BLaER1 treated with 17β-estradiol and CSF1 and Interleukin-3, amounts not matched to agents 10 nM and 100 nM (cell line): ENCODE data around the gene ATL2.
"Not testable (repeated sequence)": the region's sequence is repeated elsewhere in the genome, so short reads cannot be mapped to it uniquely, and the experiment has no call there.

Source experiments
- H3K27ac ChIP-seq, 11 experiments: shearing (Covaris generic); formaldehyde crosslinking; 2 replicates each; pipeline ENCODE4 v1.8.1; 2022
- H3K27me3 ChIP-seq, 11 experiments: shearing (Covaris generic); formaldehyde crosslinking; 2 replicates each; pipeline ENCODE4 v1.8.1; 2022
- H3K36me3 ChIP-seq, 11 experiments: shearing (Covaris generic); formaldehyde crosslinking; 2 replicates each; pipeline ENCODE4 v1.8.1; 2022
- H3K4me1 ChIP-seq, 10 experiments: shearing (Covaris generic); formaldehyde crosslinking; 2 replicates each; pipeline ENCODE4 v1.8.1; 2022
- H3K4me2 ChIP-seq, 11 experiments: shearing (Covaris generic); formaldehyde crosslinking; 2 replicates each; pipeline ENCODE4 v1.8.1; 2022
- H3K4me3 ChIP-seq, 10 experiments: shearing (Covaris generic); formaldehyde crosslinking; 2 replicates each; pipeline ENCODE4 v1.8.1; 2022
- H3K9ac ChIP-seq, 11 experiments: shearing (Covaris generic); formaldehyde crosslinking; 2 replicates each; pipeline ENCODE4 v1.8.1; 2022
- H3K9me3 ChIP-seq, 11 experiments: shearing (Covaris generic); formaldehyde crosslinking; replicated peaks in 1 of 11; 2 replicates each; pipeline ENCODE4 v1.8.1; 2022
- H4K20me1 ChIP-seq, 11 experiments: shearing (Covaris generic); formaldehyde crosslinking; 2 replicates each; pipeline ENCODE4 v1.8.1; 2022
- Cebpa-rat ChIP-seq, 11 experiments: shearing (Covaris generic); IDR thresholded peaks; 2 replicates each; pipeline ENCODE4 v1.8.1; 2022

ATL2 gene

DNA sequence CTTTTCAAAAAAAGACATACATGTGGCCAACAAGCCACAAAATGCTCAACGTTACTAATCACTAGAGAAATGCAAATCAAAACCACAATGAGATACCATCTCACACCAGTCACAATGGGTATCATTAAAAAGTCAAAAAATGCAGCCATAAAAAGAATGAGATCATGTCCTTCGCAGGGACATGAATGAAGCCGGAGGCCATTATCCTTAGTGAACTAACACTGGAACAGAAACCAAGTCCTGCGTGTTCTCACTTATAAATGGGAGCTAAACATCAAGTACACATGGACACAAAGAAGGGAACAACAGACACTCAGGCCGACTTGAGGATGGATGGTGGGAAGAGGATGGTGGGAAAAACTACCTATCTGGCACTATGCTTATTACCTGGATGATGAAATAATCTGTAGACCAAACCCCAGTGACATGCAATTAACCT is 17.8 kb upstream of the ATL2 start:
- H3K4me1 ChIP-seq = peaks cover 0 to 13% (median 2%) of the 10 kb centered on the region in 10 experiments; a peak in 3 of 20 replicates
- no peak overlapping the region for H3K9ac ChIP-seq
- no peaks in the 10 kb centered on the region for H3K36me3 ChIP-seq
- no peak for TF ChIP-seq Cebpa-rat (IDR thresholded peaks at IDR 0.05)
- H3K4me2 ChIP-seq = peak overlapping the region in 3 of 11 experiments; percentile 0 to 35 (median 17); a peak in 2 of 22 replicates
- peaks cover 5 to 29% (median 17%) of the 10 kb centered on the region in 11 experiments; a peak in 20 of 22 replicates for H3K9me3 ChIP-seq
- no peak overlapping the region for H3K4me3 ChIP-seq
- no peaks in the 10 kb centered on the region for H4K20me1 ChIP-seq
- no peak overlapping the region for H3K27ac ChIP-seq
- H3K27me3 ChIP-seq = no peaks in the 10 kb centered on the region

DNA sequence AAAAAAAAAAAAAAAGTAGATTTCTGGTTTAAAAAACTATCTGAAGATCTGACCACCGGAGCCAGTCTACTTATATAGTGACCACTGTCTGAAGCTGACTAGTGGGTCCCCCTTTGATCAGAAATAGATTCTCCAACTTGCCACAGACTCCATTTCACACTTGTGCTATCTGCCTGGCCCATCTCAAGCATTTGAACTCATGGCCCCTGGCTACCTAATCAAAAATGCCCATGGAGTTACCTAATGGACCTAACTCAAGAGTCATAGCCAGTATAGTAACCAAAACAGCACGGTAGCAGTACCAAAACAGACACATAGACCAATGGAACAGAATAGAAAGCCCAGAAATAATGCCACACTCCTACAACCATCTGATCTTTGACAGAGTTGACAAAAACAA is 17.0 kb upstream of the ATL2 start:
- Histone ChIP-seq H3K9me3 (peaks cover 0 to 20% (median 16%) of the 10 kb centered on the region in 11 experiments; a peak in 12 of 22 replicates), H3K27me3 (no peaks in the 10 kb centered on the region), H3K4me1 (peaks cover 0 to 13% (median 3%) of the 10 kb centered on the region in 10 experiments; a peak in 5 of 20 replicates), H3K4me3 (no peak overlapping the region), H4K20me1 (no peaks in the 10 kb centered on the region), H3K36me3 (no peaks in the 10 kb centered on the region), H3K27ac (no peak overlapping the region), H3K4me2 (0 out of 22 replicates have a peak overlapping the region, but pooled peaks of 1 of the 11 experiments have one; percentile 0), H3K9ac (no peak overlapping the region)
- no peak for TF ChIP-seq Cebpa-rat (IDR thresholded peaks at IDR 0.05)

DNA sequence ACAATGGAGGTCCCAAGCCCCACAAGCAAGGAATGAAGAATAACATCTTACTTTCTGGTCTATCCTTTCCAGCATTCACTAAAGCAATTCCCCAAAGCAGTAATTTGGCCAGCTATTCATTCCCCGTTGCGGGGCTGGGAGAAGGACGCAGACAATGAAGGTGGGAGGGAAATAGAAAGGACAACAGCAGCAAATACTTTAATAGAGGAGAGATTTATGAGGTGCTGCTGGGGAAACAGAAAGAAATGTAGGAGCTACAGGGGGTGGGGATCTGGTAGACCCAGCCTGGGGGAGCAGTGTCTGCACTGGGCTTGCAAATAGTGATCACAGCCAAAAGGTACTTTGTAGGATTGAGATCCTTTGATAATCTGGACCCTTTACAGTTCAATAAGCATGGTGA is 13.9 kb upstream of the ATL2 start:
- Histone ChIP-seq H3K36me3 (no peaks in the 10 kb centered on the region), H3K4me1 (peaks cover 4 to 13% (median 7%) of the 10 kb centered on the region in 10 experiments; a peak in 9 of 20 replicates), H3K4me3 (no peak overlapping the region), H3K4me2 (no peak overlapping the region), H3K27ac (no peak overlapping the region), H3K27me3 (no peaks in the 10 kb centered on the region), H4K20me1 (no peaks in the 10 kb centered on the region), H3K9me3 (peaks cover 0 to 6% (median 0%) of the 10 kb centered on the region in 11 experiments; a peak in 5 of 22 replicates), H3K9ac (no peak overlapping the region)
- no peak for TF ChIP-seq Cebpa-rat (IDR thresholded peaks at IDR 0.05)

DNA sequence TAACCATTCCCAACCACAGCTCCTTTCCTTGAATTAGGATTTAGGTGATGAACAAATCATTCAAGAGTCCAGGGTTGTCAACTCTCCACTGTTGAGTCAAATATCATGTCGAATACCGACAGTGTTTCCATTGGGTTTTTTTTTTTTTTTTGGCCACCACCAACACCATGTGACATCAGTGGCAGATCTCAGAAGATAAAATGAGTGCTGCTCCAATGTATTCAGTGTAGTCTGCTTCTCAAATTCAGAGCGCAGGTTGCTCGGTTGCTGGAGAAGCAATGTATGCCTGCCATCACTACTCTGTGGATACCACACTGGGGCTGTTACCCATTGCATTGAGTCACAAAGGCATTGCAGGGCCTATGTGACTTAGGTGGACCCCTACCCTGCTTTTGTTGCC is 10.8 kb upstream of the ATL2 start:
- no peak overlapping the region for H3K4me2 ChIP-seq
- H3K36me3 ChIP-seq = no peaks in the 10 kb centered on the region
- no peaks in the 10 kb centered on the region for H4K20me1 ChIP-seq
- H3K27me3 ChIP-seq = no peaks in the 10 kb centered on the region
- H3K27ac ChIP-seq = no peak overlapping the region
- H3K9ac ChIP-seq = no peak overlapping the region
- peaks cover 0 to 6% (median 4%) of the 10 kb centered on the region in 11 experiments; a peak in 4 of 22 replicates for H3K9me3 ChIP-seq
- H3K4me3 ChIP-seq = no peak overlapping the region
- H3K4me1 ChIP-seq = peaks cover 0 to 12% (median 2%) of the 10 kb centered on the region in 10 experiments; a peak in 6 of 20 replicates
- no peak for TF ChIP-seq Cebpa-rat (IDR thresholded peaks at IDR 0.05)

DNA sequence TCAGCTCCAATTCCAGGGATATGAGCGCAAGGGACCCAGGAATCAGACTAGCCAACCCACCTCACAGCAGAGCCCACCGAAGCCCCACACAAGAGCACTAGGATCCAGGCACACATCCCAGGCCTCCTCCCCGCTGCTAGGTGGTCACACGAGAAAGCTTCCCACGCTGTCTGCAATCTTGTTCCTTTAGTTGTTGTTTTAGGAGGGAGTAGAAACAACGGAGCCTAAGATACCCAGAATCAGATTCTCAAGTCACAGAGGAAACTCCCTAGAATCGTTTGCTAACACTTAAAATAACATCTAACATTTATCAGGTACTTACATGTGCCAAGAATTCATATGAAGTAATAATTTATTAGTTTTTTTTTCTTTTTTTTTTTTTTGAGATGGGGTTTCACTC is 9.7 kb upstream of the ATL2 start:
- H3K4me1 ChIP-seq = peaks cover 0 to 12% (median 2%) of the 10 kb centered on the region in 10 experiments; a peak in 6 of 20 replicates
- no peaks in the 10 kb centered on the region for H3K36me3 ChIP-seq
- no peak overlapping the region for H3K27ac ChIP-seq
- H3K4me3 ChIP-seq = no peak overlapping the region
- no peak for TF ChIP-seq Cebpa-rat (IDR thresholded peaks at IDR 0.05)
- H3K4me2 ChIP-seq = no peak overlapping the region
- no peak overlapping the region for H3K9ac ChIP-seq
- H3K9me3 ChIP-seq = peaks cover 0 to 6% (median 4%) of the 10 kb centered on the region in 11 experiments; a peak in 4 of 22 replicates
- no peaks in the 10 kb centered on the region for H4K20me1 ChIP-seq
- H3K27me3 ChIP-seq = no peaks in the 10 kb centered on the region

DNA sequence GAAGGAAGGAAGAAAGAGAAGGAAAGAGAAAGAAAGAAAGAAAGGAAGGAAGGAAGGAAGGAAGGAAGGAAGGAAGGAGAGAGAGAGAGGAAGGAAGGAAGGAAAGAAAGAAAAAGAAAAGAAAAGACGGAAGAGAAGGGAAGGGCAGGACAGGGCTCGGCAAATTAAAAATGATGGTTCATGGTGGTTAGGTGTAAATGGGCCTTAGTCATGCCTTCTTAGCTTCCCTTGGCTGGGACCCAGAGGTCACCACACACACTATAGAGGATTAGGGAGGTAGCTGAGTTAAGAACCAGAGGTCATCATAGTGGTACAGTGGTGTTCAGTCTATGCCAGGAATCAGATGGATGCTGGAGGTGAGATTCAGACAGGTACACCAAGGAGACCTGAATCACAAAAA is 9.3 kb upstream of the ATL2 start:
- Histone ChIP-seq H3K27ac (no peak overlapping the region), H3K4me2 (no peak overlapping the region), H3K36me3 (no peaks in the 10 kb centered on the region), H3K27me3 (no peaks in the 10 kb centered on the region), H3K4me1 (peaks cover 0 to 15% (median 4%) of the 10 kb centered on the region in 10 experiments; a peak in 16 of 20 replicates), H4K20me1 (no peaks in the 10 kb centered on the region), H3K9ac (no peak overlapping the region), H3K4me3 (no peak overlapping the region), H3K9me3 (peaks cover 0 to 6% (median 4%) of the 10 kb centered on the region in 11 experiments; a peak in 4 of 22 replicates)
- no peak for TF ChIP-seq Cebpa-rat (IDR thresholded peaks at IDR 0.05)

DNA sequence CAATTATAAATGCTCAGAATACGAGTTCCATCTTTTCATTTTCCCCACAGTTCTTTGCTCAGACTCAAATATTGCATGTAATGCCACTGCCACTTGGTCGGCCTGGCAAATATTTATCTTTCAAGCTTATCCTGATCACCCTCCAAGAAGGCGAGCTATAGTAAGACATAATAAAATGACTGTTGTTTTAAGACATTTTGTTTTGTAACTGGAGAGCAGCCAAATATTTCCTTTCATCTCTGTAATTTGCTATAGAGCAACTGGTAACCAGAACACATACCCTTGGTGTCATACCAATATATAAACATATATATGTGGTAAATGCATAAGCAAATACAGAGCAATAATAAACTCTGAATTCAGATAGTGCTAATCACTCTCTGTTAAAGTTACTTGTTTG is 7.3 kb upstream of the ATL2 start:
- peaks cover 0 to 6% (median 4%) of the 10 kb centered on the region in 11 experiments; a peak in 4 of 22 replicates for H3K9me3 ChIP-seq
- no peaks in the 10 kb centered on the region for H4K20me1 ChIP-seq
- H3K4me2 ChIP-seq = no peak overlapping the region
- no peak overlapping the region for H3K27ac ChIP-seq
- H3K36me3 ChIP-seq = no peaks in the 10 kb centered on the region
- H3K4me3 ChIP-seq = no peak overlapping the region
- no peak for TF ChIP-seq Cebpa-rat (IDR thresholded peaks at IDR 0.05)
- peaks cover 18 to 36% (median 24%) of the 10 kb centered on the region in 10 experiments for H3K4me1 ChIP-seq
- no peak overlapping the region for H3K9ac ChIP-seq
- no peaks in the 10 kb centered on the region for H3K27me3 ChIP-seq

DNA sequence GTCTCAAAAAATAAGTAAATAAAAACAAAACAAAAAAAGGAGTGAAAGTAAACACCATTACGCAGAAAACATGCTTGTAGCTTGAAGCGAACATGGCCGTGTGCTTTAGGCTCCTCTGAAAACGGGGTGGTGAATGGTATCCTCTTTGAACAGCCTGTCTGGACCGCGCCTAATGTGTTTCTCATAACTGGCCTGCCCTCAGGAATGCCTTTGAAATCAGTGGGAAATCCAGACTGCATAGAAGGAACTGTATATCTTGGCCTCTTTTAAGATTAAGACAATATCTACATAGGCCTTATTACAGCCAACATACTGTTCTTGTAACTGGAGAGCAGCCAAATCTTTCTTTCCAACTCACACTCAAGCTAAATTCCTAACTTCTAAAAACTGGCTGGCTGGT is 6.7 kb upstream of the ATL2 start:
- not testable (repeated sequence) for H3K9me3 ChIP-seq, H3K36me3 ChIP-seq, H3K4me2 ChIP-seq, H4K20me1 ChIP-seq, H3K27me3 ChIP-seq, H3K27ac ChIP-seq, H3K9ac ChIP-seq, H3K4me3 ChIP-seq
- H3K4me1 ChIP-seq = peaks cover 18 to 37% (median 25%) of the 10 kb centered on the region in 10 experiments

DNA sequence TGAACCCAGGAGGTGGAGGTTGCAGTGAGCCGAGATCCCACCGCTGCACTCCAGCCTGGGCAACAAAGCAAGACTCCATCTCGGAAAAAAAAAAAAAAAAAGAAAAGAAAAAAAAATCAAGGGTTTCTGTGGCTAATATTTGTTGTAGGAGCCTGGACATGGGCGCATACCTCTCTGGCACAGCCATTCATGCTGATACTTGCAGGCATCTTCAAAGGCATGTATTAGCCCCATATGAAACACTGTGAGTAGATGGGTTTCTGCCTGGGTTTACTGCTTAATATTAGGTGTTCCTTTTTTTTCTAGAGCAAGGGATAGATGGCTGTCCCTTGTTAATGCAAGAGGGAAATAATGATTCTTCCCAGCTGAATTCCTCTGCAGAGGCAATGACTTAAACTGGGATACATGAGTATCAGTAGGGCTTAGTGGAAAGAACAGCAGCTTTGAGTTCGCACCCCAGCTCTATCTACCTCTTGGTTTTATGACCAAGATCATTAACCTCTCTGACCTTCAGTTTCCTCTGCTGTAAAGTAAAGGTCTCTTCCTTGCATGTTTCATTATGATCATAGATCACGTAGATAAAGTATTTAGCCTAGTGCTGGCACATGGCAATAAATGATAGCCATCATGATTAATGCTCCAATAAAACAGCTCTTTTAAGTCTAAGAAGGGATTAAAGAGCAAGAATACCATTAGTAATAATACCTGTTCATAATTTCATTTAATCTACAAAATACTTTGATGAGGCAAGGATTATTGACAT is 4.5 kb upstream of the ATL2 start:
- peak overlapping the region in 1 of 11 experiments; percentile 73; a peak in 1 of 22 replicates for H3K9ac ChIP-seq
- H3K36me3 ChIP-seq = no peaks in the 10 kb centered on the region
- H4K20me1 ChIP-seq = peaks cover 0 to 3% (median under 1%) of the 10 kb centered on the region in 11 experiments; a peak in 9 of 22 replicates
- peaks cover 26 to 41% (median 29%) of the 10 kb centered on the region in 10 experiments for H3K4me1 ChIP-seq
- H3K4me2 ChIP-seq = peak overlapping the region; percentile 51 to 86 (median 78); a peak in 18 of 22 replicates
- no peak for TF ChIP-seq Cebpa-rat (IDR thresholded peaks at IDR 0.05)
- no peak overlapping the region for H3K4me3 ChIP-seq
- H3K27me3 ChIP-seq = no peaks in the 10 kb centered on the region
- peaks cover 0 to 6% (median 2%) of the 10 kb centered on the region in 11 experiments; a peak in 4 of 22 replicates for H3K9me3 ChIP-seq
- peak overlapping the region in 7 of 11 experiments; percentile 46 to 82 (median 76); a peak in 12 of 22 replicates for H3K27ac ChIP-seq
